Stomach (tissue), 4 donors: ENCODE results near the gene SAMD3.

ENCODE experiments used
- EP300 ChIP-seq: sonication (generic); formaldehyde crosslinking; IDR thresholded peaks from one replicate; pipeline ENCODE4 v1.6.1; 2017; ENCODE audit warnings: antibody characterized with exemption
- POLR2A ChIP-seq, 4 donors: fragments of 450-650 bp; IDR thresholded peaks; one replicate each; pipeline ENCODE4 v1.6.1; 2016; ENCODE audit warnings: antibody characterized with exemption in 4 of 4, control low read depth in 2 of 4, mild to moderate bottlenecking in 1 of 4, moderate library complexity in 1 of 4
- POLR2AphosphoS5 ChIP-seq, 3 donors: sonication (generic); formaldehyde crosslinking; IDR thresholded peaks; one replicate each; pipeline ENCODE4 v1.6.1; 2016; ENCODE audit warnings: antibody characterized with exemption in 3 of 3
- TF ChIP-seq, protein P1 (sequence below), 7 experiments: fragments of 450-650 bp in 4 of 7; fragments of 200-600 bp in 3 of 7; sonication (generic) in 3 of 7; IDR thresholded peaks; one replicate each; pipeline ENCODE4 v1.5.1; 2016 to 2019; ENCODE audit warnings: antibody characterized with exemption in 7 of 7, control low read depth in 2 of 7, mild to moderate bottlenecking in 1 of 7

GRCh38 chr6:130122243-130122642 lies 100.5 kb downstream of the SAMD3 start:
- TF ChIP-seq POLR2A (IDR thresholded peaks at IDR 0.05): no peak
- TF ChIP-seq, protein P1, sequence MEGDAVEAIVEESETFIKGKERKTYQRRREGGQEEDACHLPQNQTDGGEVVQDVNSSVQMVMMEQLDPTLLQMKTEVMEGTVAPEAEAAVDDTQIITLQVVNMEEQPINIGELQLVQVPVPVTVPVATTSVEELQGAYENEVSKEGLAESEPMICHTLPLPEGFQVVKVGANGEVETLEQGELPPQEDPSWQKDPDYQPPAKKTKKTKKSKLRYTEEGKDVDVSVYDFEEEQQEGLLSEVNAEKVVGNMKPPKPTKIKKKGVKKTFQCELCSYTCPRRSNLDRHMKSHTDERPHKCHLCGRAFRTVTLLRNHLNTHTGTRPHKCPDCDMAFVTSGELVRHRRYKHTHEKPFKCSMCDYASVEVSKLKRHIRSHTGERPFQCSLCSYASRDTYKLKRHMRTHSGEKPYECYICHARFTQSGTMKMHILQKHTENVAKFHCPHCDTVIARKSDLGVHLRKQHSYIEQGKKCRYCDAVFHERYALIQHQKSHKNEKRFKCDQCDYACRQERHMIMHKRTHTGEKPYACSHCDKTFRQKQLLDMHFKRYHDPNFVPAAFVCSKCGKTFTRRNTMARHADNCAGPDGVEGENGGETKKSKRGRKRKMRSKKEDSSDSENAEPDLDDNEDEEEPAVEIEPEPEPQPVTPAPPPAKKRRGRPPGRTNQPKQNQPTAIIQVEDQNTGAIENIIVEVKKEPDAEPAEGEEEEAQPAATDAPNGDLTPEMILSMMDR (IDR thresholded peaks at IDR 0.05): no peak
- TF ChIP-seq EP300: no peak
- no peak for TF ChIP-seq POLR2AphosphoS5 (IDR thresholded peaks at IDR 0.05)
